Endothelial cell of umbilical vein (primary cell): ENCODE data around the gene KIAA0930. TPM values are rescaled to one million over a fixed set of nuclear protein-coding genes. Genes with fewer than 3 reads are reported as not detected.

ENCODE experiments used
- BruUV-seq: library from RNA; stranded (reverse); fragments of 400-500 nt; replicated peaks from 2 replicates; lab custom pipeline; 2021; lab: Mats Ljungman, UMichigan
- CTCF ChIA-PET: fragments of 300-600, 350-600 bp; sonication (Branson Sonifier 250); formaldehyde crosslinking; loops from one replicate; lab custom pipeline; 2021; ENCODE audit warnings: antibody characterized with exemption, inconsistent platforms; lab: Charles Lee
- POLR2A ChIA-PET: fragments of 300-600, 350-600 bp; sonication (Branson Sonifier 250); formaldehyde crosslinking; loops from one replicate; lab custom pipeline; 2021; ENCODE audit warnings: antibody characterized with exemption, inconsistent platforms; lab: Charles Lee
- DNase-seq: peaks from one replicate; pipeline ENCODE4 v3.0.0-alpha.2; 2011; ENCODE audit warnings: low read depth, low spot score
- FAIRE-seq: peaks from 2 replicates; lab custom pipeline; 2011; peaks lifted over from hg19 to GRCh38; lab: Jason Lieb, UNC
- H2AFZ ChIP-seq: 2 replicates; pipeline ENCODE4 v1.6.0; 2012; ENCODE audit warnings: low read depth, low read length, control low read depth, inconsistent platforms
- H3K27ac ChIP-seq: 2 replicates; pipeline ENCODE4 v1.5.1; 2011; ENCODE audit warnings: low read depth, mild to moderate bottlenecking, control low read depth, low read length, moderate library complexity; ENCODE audit not compliant: insufficient read depth
- H3K27me3 ChIP-seq, 2 experiments: 2 replicates each; pipeline versions ENCODE4 v1.6.0 to v1.6.1; 2011; ENCODE audit warnings: low read length in 2 of 2, mixed read lengths in 1 of 2; ENCODE audit not compliant: control insufficient read depth in 2 of 2, insufficient read depth in 2 of 2
- H3K36me3 ChIP-seq, 2 experiments: 2 replicates in 1 of 2; 3 replicates in 1 of 2; pipeline ENCODE4 v1.5.1; 2011; ENCODE audit warnings: low read length in 2 of 2, mild to moderate bottlenecking in 1 of 2, moderate library complexity in 1 of 2; ENCODE audit not compliant: control insufficient read depth in 2 of 2, insufficient read depth in 2 of 2; ENCODE audit errors: extremely low read depth in 1 of 2
- H3K4me1 ChIP-seq: 3 replicates; pipeline ENCODE4 v1.5.1; 2011; ENCODE audit warnings: mild to moderate bottlenecking, low read length; ENCODE audit not compliant: control insufficient read depth, insufficient read depth; ENCODE audit errors: extremely low read depth
- H3K4me2 ChIP-seq: 2 replicates; pipeline ENCODE4 v1.6.1; 2011; ENCODE audit warnings: low read length, control low read depth, mixed read lengths; ENCODE audit not compliant: insufficient read depth
- H3K4me3 ChIP-seq, 3 experiments: fragments of 200-600 bp in 1 of 3; sonication (generic), shearing (Covaris generic) in 1 of 3; replicated peaks in 1 of 3; 2 replicates each; pipeline ENCODE4 v1.5.1; 2011 to 2016; ENCODE audit warnings: control low read depth in 3 of 3, low read length in 3 of 3, mild to moderate bottlenecking in 2 of 3, inconsistent platforms in 1 of 3, low read depth in 1 of 3, moderate library complexity in 1 of 3; ENCODE audit not compliant: insufficient read depth in 1 of 3
- H3K79me2 ChIP-seq: 2 replicates; pipeline ENCODE4 v1.6.0; 2012; ENCODE audit warnings: low read length, inconsistent platforms; ENCODE audit not compliant: control insufficient read depth, insufficient read depth
- H3K9ac ChIP-seq: replicated peaks from 2 replicates; pipeline ENCODE3; 2011; ENCODE audit warnings: low read length, control low read depth; ENCODE audit not compliant: insufficient read depth; ENCODE audit errors: extremely low read depth
- H3K9me1 ChIP-seq: replicated peaks from 3 replicates; pipeline ENCODE4 v1.6.0; 2011; ENCODE audit warnings: mild to moderate bottlenecking, low read length; ENCODE audit not compliant: control insufficient read depth, insufficient read depth; ENCODE audit errors: extremely low read depth
- H3K9me3 ChIP-seq: replicated peaks from 2 replicates; pipeline ENCODE4 v1.5.1; 2012; ENCODE audit warnings: low read length, inconsistent platforms; ENCODE audit not compliant: control insufficient read depth, insufficient read depth
- H4K20me1 ChIP-seq: replicated peaks from 2 replicates; pipeline ENCODE3; 2011; ENCODE audit warnings: mild to moderate bottlenecking, low read length; ENCODE audit not compliant: control insufficient read depth, insufficient read depth; ENCODE audit errors: extremely low read depth
- EZH2 ChIP-seq: IDR thresholded peaks from 2 replicates; pipeline ENCODE4 v1.6.1; 2012; ENCODE audit warnings: borderline replicate concordance, low read depth, mild to moderate bottlenecking, moderate library complexity, low read length, inconsistent platforms; ENCODE audit not compliant: severe bottlenecking
- FOS ChIP-seq: IDR thresholded peaks from 2 replicates; pipeline ENCODE4 v1.6.1; 2011; ENCODE audit warnings: mild to moderate bottlenecking, low read length, moderate library complexity, borderline replicate concordance; ENCODE audit not compliant: insufficient read depth
- GATA2 ChIP-seq: IDR thresholded peaks from 2 replicates; pipeline ENCODE4 v1.7.0; 2011; ENCODE audit warnings: low read depth, mild to moderate bottlenecking, moderate library complexity, mixed read lengths, low read length; ENCODE audit not compliant: insufficient read length, insufficient read depth
- JUN ChIP-seq: IDR thresholded peaks from 2 replicates; pipeline ENCODE4 v1.6.1; 2011; ENCODE audit warnings: borderline replicate concordance, low read depth; ENCODE audit not compliant: insufficient read length, insufficient read depth
- MYC ChIP-seq: IDR thresholded peaks from one replicate; pipeline ENCODE4 v1.6.1; 2011; ENCODE audit warnings: mild to moderate bottlenecking, low read depth, low read length
- POLR2A ChIP-seq: IDR thresholded peaks from 2 replicates; pipeline ENCODE4 v1.6.1; 2012; ENCODE audit warnings: low read depth, mild to moderate bottlenecking, control low read depth, low read length
- POLR2AphosphoS5 ChIP-seq: IDR thresholded peaks from 2 replicates; pipeline ENCODE4 v1.6.1; 2012; ENCODE audit warnings: low read depth, mild to moderate bottlenecking, control low read depth, low read length, moderate library complexity; ENCODE audit not compliant: insufficient read depth
- dilution Hi-C: fragments of 300-500 bp; cut with MboI; formaldehyde crosslinking; loops from one replicate; pipeline ENCODE4 v1.15.0; 2019; ENCODE audit warnings: low sequenced_read_pairs; ENCODE audit not compliant: extremely low pct_ligation_motif_present
- intact Hi-C: fragments of 100-400 bp; cut with micrococcal nuclease; formaldehyde crosslinking; loops from one replicate; pipeline ENCODE4 v1.10.0; 2022
- polyA plus RNA-seq, 4 experiments: library from polyadenylated mRNA; depleted of rRNA in 3 of 4; stranded (reverse) in 3 of 4; unstranded in 1 of 4; fragments of >200 nt; gene quantifications; 2 replicates each; pipeline versions ENCODE4 v1.2.1 to v1.2.3, GENCODE V29; 2011 to 2012; ENCODE audit warnings: missing spikeins in 1 of 4
- total RNA-seq: library from RNA; stranded (reverse); gene quantifications from 2 replicates; pipeline ENCODE4 v1.2.3, GENCODE V29; 2021
- TF ChIP-seq, protein P1 (sequence below), 2 donors: IDR thresholded peaks; 1 replicate in 1 of 2; 2 replicates in 1 of 2; pipeline ENCODE4 v1.5.1; 2011; ENCODE audit warnings: low read length in 2 of 2, mild to moderate bottlenecking in 2 of 2, moderate library complexity in 2 of 2, control low read depth in 1 of 2, inconsistent platforms in 1 of 2, low read depth in 1 of 2; ENCODE audit not compliant: insufficient read depth in 1 of 2; ENCODE audit errors: extremely low read depth in 1 of 2
- TF ChIP-seq, protein P2 (sequence below): IDR thresholded peaks from 2 replicates; pipeline ENCODE4 v1.6.1; 2011; ENCODE audit not compliant: insufficient read depth, insufficient read length

Gene KIAA0930
- total and polyA plus RNA-seq, 2 donors (not counting 3 experiments of a cell fraction or from before 2014, with no cell fraction given): 37.9 to 53.6 TPM

DNA sequence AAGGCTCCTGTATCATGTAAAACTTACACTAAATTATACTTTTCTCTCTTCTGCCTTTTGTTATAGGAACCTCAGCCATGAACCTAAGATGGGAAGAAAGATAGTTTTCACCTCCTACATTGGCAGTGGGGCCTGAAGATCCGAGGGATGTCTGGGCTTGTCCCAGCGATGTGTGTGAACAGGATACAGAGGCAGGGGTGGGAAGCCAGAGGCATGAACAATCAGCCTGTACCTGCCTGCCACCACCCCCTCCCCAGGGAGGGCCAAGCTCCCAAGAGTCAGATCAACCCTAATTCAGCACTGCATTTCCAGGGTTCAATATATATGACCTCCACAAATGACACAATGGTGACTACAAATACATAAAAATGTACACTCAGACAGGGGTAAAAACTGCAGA is 9.4 kb downstream of the KIAA0930 start:
- ChIA-PET POLR2A (no interaction called here), CTCF (no interaction called here)
- Histone ChIP-seq H3K27me3 (no peaks in the 10 kb centered on the region), H3K79me2 (no peaks in the 10 kb centered on the region), H3K36me3 (no peaks in the 10 kb centered on the region), H3K4me1 (no peaks in the 10 kb centered on the region), H3K4me2 (no peak overlapping the region), H3K9me3 (no peaks in the 10 kb centered on the region), H3K27ac (no peak overlapping the region), H3K9me1 (no peaks in the 10 kb centered on the region), H3K4me3 (no peak overlapping the region), H2AFZ (no peak overlapping the region), H3K9ac (no peak overlapping the region), H4K20me1 (no peaks in the 10 kb centered on the region)
- intact Hi-C loops: no loop called here
- DNase-seq: no peak
- no TSS peak for BruUV-seq
- no peak for TF ChIP-seq FOS
- TF ChIP-seq POLR2AphosphoS5: no peak
- no peak for TF ChIP-seq EZH2
- no peak for TF ChIP-seq JUN
- TF ChIP-seq GATA2: no peak
- TF ChIP-seq MYC: no peak
- dilution Hi-C loops: no loop called here
- no peak for FAIRE-seq

GRCh38 chr22:45230026-45230721 is 10.5 kb downstream of the KIAA0930 start:
- DNase-seq (no peak), FAIRE-seq (no peak)
- intact Hi-C loops (no loop called here), dilution Hi-C loops (no loop called here)
- H3K27ac ChIP-seq: no peak overlapping the region
- no peaks in the 10 kb centered on the region for H3K27me3 ChIP-seq
- no peaks in the 10 kb centered on the region for H4K20me1 ChIP-seq
- H3K9ac ChIP-seq: no peak overlapping the region
- no peaks in the 10 kb centered on the region for H3K79me2 ChIP-seq
- ChIA-PET POLR2A (no interaction called here), CTCF (no interaction called here)
- no peaks in the 10 kb centered on the region for H3K9me1 ChIP-seq
- TF ChIP-seq FOS (no peak), POLR2A (no peak), MYC (no peak), EZH2 (no peak), GATA2 (no peak), POLR2AphosphoS5 (no peak), JUN (no peak)
- TF ChIP-seq, protein P1, sequence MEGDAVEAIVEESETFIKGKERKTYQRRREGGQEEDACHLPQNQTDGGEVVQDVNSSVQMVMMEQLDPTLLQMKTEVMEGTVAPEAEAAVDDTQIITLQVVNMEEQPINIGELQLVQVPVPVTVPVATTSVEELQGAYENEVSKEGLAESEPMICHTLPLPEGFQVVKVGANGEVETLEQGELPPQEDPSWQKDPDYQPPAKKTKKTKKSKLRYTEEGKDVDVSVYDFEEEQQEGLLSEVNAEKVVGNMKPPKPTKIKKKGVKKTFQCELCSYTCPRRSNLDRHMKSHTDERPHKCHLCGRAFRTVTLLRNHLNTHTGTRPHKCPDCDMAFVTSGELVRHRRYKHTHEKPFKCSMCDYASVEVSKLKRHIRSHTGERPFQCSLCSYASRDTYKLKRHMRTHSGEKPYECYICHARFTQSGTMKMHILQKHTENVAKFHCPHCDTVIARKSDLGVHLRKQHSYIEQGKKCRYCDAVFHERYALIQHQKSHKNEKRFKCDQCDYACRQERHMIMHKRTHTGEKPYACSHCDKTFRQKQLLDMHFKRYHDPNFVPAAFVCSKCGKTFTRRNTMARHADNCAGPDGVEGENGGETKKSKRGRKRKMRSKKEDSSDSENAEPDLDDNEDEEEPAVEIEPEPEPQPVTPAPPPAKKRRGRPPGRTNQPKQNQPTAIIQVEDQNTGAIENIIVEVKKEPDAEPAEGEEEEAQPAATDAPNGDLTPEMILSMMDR (IDR thresholded peaks at IDR 0.05; ENCODE audit: extremely low read depth in 1 of 2, insufficient read depth in 1 of 2, low read depth in 1 of 2, low read length in 2 of 2): no peak
- TF ChIP-seq, protein P2, sequence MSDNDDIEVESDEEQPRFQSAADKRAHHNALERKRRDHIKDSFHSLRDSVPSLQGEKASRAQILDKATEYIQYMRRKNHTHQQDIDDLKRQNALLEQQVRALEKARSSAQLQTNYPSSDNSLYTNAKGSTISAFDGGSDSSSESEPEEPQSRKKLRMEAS: no peak
- no peaks in the 10 kb centered on the region for H3K9me3 ChIP-seq
- no peak overlapping the region for H3K4me2 ChIP-seq
- H3K36me3 ChIP-seq: no peaks in the 10 kb centered on the region
- no peak overlapping the region for H3K4me3 ChIP-seq
- no peaks in the 10 kb centered on the region for H3K4me1 ChIP-seq
- no TSS peak for BruUV-seq
- no peak overlapping the region for H2AFZ ChIP-seq
